Measurements from ENCODE around the gene ST6GAL2.

The ST6GAL2 gene

DNA sequence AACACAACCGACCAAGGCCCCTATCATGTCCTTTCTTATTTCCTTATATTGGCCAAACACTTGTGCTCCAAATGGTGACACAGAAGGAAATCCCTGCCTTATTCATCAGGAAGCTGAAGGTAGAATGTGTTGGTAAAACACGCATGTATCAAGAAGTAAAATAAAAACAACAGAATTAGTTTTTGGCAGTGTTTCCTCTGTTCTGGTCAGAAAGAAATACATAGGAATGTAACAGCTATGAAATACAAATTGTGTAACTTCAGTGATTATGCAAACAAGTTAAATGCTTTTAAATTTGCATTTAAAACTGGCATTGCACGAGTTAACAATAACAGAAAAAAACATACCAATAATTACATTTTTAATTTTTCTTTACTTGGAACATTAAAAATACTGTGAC lies 19.3 kb downstream of the ST6GAL2 start:
- DNase-seq: no peak
- no peak overlapping the region for H3K4me3 ChIP-seq (ENCODE audit: insufficient read depth, low read depth, low read length, poor library complexity, severe bottlenecking)
- no peaks in the 10 kb centered on the region for H3K36me3 ChIP-seq (ENCODE audit: control insufficient read depth, insufficient read depth, low read length)
- H3K27ac ChIP-seq (ENCODE audit: insufficient read depth, low read length, poor library complexity, severe bottlenecking): no peak overlapping the region
- no peaks in the 10 kb centered on the region for H3K9me3 ChIP-seq (ENCODE audit: control insufficient read depth, low read length)
- H3K4me1 ChIP-seq (ENCODE audit: control insufficient read depth, insufficient read depth, low read length, poor library complexity, severe bottlenecking): no peaks in the 10 kb centered on the region
- H3K27me3 ChIP-seq (replicated peaks; ENCODE audit: control insufficient read depth, insufficient read depth, low read length, poor library complexity, severe bottlenecking): no peaks in the 10 kb centered on the region

DNA sequence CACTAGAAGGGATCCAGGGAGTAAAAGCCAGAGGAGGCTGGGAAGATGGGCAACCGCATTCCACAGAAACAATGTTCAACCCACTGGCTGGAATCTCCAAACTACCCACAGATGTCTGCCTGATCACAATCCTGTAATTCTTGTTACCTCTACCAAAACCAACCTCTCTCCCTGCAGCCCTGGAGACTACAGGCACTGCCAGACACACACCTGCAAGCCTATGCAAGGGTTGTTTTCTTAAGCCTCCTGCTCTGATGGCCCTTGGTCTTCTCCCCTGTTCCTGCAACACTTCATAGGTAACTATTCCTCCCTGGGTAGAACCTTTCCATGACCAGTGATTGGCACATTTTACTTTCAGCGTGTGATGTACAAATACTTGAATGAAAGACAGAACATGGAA lies 21.9 kb downstream of the ST6GAL2 start:
- no peaks in the 10 kb centered on the region for H3K4me1 ChIP-seq (ENCODE audit: control insufficient read depth, insufficient read depth, low read length, poor library complexity, severe bottlenecking)
- H3K4me3 ChIP-seq (ENCODE audit: insufficient read depth, low read depth, low read length, poor library complexity, severe bottlenecking): no peak overlapping the region
- DNase-seq: no peak
- H3K36me3 ChIP-seq (ENCODE audit: control insufficient read depth, insufficient read depth, low read length): no peaks in the 10 kb centered on the region
- H3K27ac ChIP-seq (ENCODE audit: insufficient read depth, low read length, poor library complexity, severe bottlenecking): no peak overlapping the region
- no peaks in the 10 kb centered on the region for H3K9me3 ChIP-seq (ENCODE audit: control insufficient read depth, low read length)
- H3K27me3 ChIP-seq (replicated peaks; ENCODE audit: control insufficient read depth, insufficient read depth, low read length, poor library complexity, severe bottlenecking): no peaks in the 10 kb centered on the region

DNA sequence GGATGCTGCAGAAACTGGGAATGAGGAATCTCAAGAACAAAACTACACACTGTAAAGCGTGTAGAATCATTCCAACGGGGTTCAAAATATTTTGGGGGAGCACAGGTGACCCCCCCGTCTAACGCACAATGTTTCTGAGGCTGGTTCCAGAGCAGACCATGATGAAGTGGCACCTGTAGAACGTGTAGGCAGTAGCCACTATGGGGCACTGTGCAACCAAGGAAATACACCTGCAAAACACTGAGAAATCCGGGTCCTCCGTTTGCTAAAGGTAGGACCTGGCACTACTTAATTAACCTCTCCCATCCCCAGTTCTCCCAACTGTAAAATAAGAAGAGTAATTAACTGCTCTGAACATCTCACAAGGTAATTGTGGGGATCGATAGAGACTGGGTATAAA lies 22.6 kb downstream of the ST6GAL2 start:
- Histone ChIP-seq H3K27ac (ENCODE audit: insufficient read depth, low read length, poor library complexity, severe bottlenecking) (no peak overlapping the region), H3K36me3 (ENCODE audit: control insufficient read depth, insufficient read depth, low read length) (no peaks in the 10 kb centered on the region), H3K27me3 (replicated peaks; ENCODE audit: control insufficient read depth, insufficient read depth, low read length, poor library complexity, severe bottlenecking) (no peaks in the 10 kb centered on the region), H3K4me3 (ENCODE audit: insufficient read depth, low read depth, low read length, poor library complexity, severe bottlenecking) (no peak overlapping the region), H3K9me3 (ENCODE audit: control insufficient read depth, low read length) (no peaks in the 10 kb centered on the region), H3K4me1 (ENCODE audit: control insufficient read depth, insufficient read depth, low read length, poor library complexity, severe bottlenecking) (no peaks in the 10 kb centered on the region)
- no peak for DNase-seq

DNA sequence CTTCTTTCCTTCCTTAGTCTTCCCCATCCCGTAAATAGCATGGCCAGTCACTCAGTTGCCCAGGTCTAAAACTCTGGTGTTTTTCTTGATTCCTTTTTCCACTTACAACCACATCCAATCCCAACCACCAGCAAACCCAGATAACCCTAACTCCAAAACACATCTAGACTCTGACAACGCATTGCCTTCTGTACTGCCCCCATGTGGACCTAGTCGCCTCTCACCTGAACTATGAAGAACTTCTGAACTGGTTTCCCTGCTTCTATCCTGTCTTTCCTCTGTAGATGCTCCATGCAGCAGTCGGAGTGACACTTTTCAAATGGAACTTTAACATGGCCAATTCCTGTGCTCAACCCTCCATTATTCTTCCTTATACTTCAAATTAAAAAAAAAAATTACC lies 26.5 kb downstream of the ST6GAL2 start:
- no peak for DNase-seq
- Histone ChIP-seq H3K4me1 (ENCODE audit: control insufficient read depth, insufficient read depth, low read length, poor library complexity, severe bottlenecking) (no peaks in the 10 kb centered on the region), H3K36me3 (ENCODE audit: control insufficient read depth, insufficient read depth, low read length) (no peaks in the 10 kb centered on the region), H3K9me3 (ENCODE audit: control insufficient read depth, low read length) (no peaks in the 10 kb centered on the region), H3K27me3 (replicated peaks; ENCODE audit: control insufficient read depth, insufficient read depth, low read length, poor library complexity, severe bottlenecking) (no peaks in the 10 kb centered on the region), H3K27ac (ENCODE audit: insufficient read depth, low read length, poor library complexity, severe bottlenecking) (no peak overlapping the region), H3K4me3 (ENCODE audit: insufficient read depth, low read depth, low read length, poor library complexity, severe bottlenecking) (no peak overlapping the region)

DNA sequence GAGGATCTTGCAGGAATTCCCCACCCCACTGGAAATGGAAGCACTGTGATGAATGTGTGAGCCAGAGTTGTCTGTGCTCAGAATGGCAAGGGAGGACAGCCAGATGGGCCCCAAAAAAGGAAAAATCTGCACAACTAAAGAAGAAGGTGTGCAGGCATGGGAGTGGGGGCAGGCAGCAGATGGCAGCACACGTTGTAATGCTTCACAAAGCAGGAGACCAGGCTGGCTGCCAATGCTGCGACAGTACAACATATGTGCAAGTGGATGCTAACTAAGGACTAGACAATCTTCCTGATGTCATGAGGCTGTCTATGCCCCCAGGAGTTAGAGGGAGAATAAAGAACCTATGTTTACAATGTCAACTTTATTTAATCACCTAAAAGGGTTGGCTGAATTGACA lies 27.2 kb downstream of the ST6GAL2 start:
- H3K27me3 ChIP-seq (replicated peaks; ENCODE audit: control insufficient read depth, insufficient read depth, low read length, poor library complexity, severe bottlenecking): no peaks in the 10 kb centered on the region
- no peak for DNase-seq
- no peaks in the 10 kb centered on the region for H3K9me3 ChIP-seq (ENCODE audit: control insufficient read depth, low read length)
- no peaks in the 10 kb centered on the region for H3K36me3 ChIP-seq (ENCODE audit: control insufficient read depth, insufficient read depth, low read length)
- H3K27ac ChIP-seq (ENCODE audit: insufficient read depth, low read length, poor library complexity, severe bottlenecking): no peak overlapping the region
- H3K4me1 ChIP-seq (ENCODE audit: control insufficient read depth, insufficient read depth, low read length, poor library complexity, severe bottlenecking): no peaks in the 10 kb centered on the region
- H3K4me3 ChIP-seq (ENCODE audit: insufficient read depth, low read depth, low read length, poor library complexity, severe bottlenecking): no peak overlapping the region

DNA sequence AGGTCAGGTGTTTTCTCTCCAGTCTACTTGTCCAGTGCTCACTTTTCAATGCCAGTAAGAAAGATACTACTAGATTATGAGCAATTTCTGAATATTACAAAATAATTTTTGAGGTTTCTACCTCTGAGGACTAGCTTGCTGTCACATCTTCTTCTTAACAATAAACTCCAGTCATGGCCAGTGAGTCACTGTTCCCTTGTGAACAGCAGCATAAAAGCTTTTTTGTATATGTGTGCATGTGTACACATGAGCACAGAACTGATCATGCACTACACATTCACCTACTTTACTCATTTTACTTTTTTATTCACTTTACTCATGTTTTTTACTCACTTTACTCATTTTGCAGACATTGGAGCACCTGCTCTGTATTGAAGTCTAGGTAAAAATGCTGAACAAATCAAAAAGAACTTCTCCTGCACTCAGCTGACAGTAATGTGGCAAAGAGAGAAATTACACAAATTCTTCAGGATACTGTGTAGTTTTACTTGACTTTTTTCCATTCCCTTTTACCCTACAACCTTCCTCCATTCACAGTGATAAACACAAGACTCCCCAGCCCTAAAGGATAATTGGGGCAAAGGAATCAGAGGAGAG lies 28.0 kb downstream of the ST6GAL2 start:
- Histone ChIP-seq H3K4me3 (ENCODE audit: insufficient read depth, low read depth, low read length, poor library complexity, severe bottlenecking) (no peak overlapping the region), H3K27ac (ENCODE audit: insufficient read depth, low read length, poor library complexity, severe bottlenecking) (no peak overlapping the region), H3K36me3 (ENCODE audit: control insufficient read depth, insufficient read depth, low read length) (no peaks in the 10 kb centered on the region), H3K27me3 (replicated peaks; ENCODE audit: control insufficient read depth, insufficient read depth, low read length, poor library complexity, severe bottlenecking) (no peaks in the 10 kb centered on the region), H3K4me1 (ENCODE audit: control insufficient read depth, insufficient read depth, low read length, poor library complexity, severe bottlenecking) (no peaks in the 10 kb centered on the region), H3K9me3 (ENCODE audit: control insufficient read depth, low read length) (no peaks in the 10 kb centered on the region)
- DNase-seq: no peak

DNA sequence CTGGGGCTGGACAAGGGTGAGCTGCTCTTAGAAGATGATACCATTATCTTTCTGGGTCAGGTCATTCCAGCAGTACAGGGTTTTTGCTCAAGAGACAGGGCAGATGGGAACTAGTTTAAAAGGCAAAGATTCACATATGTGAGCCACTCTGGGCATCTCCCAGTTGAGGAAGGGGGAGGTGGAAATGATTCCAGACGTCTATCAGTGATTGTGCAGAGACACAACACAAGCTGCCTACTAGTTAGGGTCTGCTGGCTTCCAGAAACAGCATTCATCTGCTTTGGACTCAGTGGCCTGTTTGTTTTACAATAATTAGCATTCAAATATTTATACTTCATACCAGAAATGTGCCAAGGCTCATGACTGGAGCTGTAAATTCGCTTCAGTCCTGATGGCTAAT lies 32.3 kb downstream of the ST6GAL2 start:
- no peak overlapping the region for H3K4me3 ChIP-seq (ENCODE audit: insufficient read depth, low read depth, low read length, poor library complexity, severe bottlenecking)
- H3K27me3 ChIP-seq (replicated peaks; ENCODE audit: control insufficient read depth, insufficient read depth, low read length, poor library complexity, severe bottlenecking): no peaks in the 10 kb centered on the region
- no peaks in the 10 kb centered on the region for H3K9me3 ChIP-seq (ENCODE audit: control insufficient read depth, low read length)
- H3K36me3 ChIP-seq (ENCODE audit: control insufficient read depth, insufficient read depth, low read length): no peaks in the 10 kb centered on the region
- H3K4me1 ChIP-seq (ENCODE audit: control insufficient read depth, insufficient read depth, low read length, poor library complexity, severe bottlenecking): no peaks in the 10 kb centered on the region
- no peak for DNase-seq
- H3K27ac ChIP-seq (ENCODE audit: insufficient read depth, low read length, poor library complexity, severe bottlenecking): no peak overlapping the region

DNA sequence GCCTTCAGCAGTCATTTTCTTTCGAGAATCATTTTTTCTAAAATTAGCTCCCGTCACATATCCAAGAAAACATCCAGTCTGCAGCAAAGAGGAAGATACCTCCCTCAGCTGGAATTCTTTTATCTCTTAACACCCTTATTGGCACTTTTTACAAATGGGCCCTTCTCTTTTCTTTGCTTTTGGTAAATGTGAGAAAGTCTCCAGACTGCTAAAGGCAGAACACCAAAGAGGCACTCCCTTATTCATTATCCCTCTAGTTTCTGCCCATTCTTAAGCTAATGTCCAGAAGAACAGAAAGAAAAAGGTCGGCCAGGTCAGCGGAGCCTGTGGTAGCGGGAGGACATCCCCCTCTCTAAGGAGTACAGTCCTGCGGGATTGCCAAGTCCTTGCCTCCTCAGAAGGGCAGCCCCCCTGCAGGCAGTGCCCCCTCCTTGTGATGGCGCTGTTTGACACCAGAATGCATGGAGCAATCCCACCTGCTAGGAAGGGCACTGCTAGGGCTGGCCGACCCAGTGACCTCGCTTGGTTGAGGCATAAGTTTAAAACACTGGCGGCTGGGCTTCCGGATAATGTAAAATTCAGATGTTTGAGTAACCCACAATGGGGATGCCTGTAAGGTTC lies 34.0 kb downstream of the ST6GAL2 start:
- H3K9me3 ChIP-seq (ENCODE audit: control insufficient read depth, low read length): no peaks in the 10 kb centered on the region
- H3K4me1 ChIP-seq (ENCODE audit: control insufficient read depth, insufficient read depth, low read length, poor library complexity, severe bottlenecking): no peaks in the 10 kb centered on the region
- no peak for DNase-seq
- no peak overlapping the region for H3K4me3 ChIP-seq (ENCODE audit: insufficient read depth, low read depth, low read length, poor library complexity, severe bottlenecking)
- no peak overlapping the region for H3K27ac ChIP-seq (ENCODE audit: insufficient read depth, low read length, poor library complexity, severe bottlenecking)
- no peaks in the 10 kb centered on the region for H3K27me3 ChIP-seq (replicated peaks; ENCODE audit: control insufficient read depth, insufficient read depth, low read length, poor library complexity, severe bottlenecking)
- no peaks in the 10 kb centered on the region for H3K36me3 ChIP-seq (ENCODE audit: control insufficient read depth, insufficient read depth, low read length)

DNA sequence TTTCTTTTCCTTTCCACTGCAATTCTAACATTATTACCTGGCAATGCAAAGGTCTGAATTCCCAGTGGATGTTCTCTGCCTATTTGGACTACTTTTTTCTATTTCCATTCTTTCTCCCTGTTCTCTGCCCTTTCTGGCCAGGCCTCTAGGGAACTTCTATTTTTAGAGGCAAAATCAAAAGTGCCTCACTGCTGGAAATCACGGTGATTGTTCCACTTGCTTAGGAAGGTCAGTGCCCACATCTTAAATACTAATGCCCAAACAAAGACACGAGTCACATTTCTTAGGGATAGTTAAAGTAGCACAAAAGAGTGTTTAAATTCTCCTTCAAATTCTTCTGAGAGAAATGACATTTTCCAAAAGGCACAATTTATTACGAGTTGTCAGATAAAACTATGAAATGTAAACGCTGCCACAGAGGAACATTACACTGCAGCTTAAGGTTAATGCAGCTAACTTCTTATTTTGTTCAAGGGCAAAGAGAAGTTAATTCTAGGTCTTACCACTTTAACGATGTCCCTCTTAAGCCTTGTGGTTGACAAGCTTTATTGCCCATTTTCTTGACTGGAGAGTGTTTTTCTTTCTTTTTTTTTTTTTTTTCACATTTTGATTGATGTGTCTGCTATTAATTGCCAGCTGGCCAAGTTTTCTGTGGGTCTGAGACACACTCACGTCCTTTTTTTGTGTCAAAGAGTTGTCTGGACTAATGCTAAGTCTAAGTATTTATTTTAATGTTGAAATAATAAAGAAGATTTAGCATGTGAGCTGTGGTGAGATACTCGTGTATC lies 34.7 kb downstream of the ST6GAL2 start:
- no peaks in the 10 kb centered on the region for H3K4me1 ChIP-seq (ENCODE audit: control insufficient read depth, insufficient read depth, low read length, poor library complexity, severe bottlenecking)
- no peaks in the 10 kb centered on the region for H3K9me3 ChIP-seq (ENCODE audit: control insufficient read depth, low read length)
- no peak overlapping the region for H3K27ac ChIP-seq (ENCODE audit: insufficient read depth, low read length, poor library complexity, severe bottlenecking)
- no peaks in the 10 kb centered on the region for H3K36me3 ChIP-seq (ENCODE audit: control insufficient read depth, insufficient read depth, low read length)
- H3K4me3 ChIP-seq (ENCODE audit: insufficient read depth, low read depth, low read length, poor library complexity, severe bottlenecking): no peak overlapping the region
- no peaks in the 10 kb centered on the region for H3K27me3 ChIP-seq (replicated peaks; ENCODE audit: control insufficient read depth, insufficient read depth, low read length, poor library complexity, severe bottlenecking)
- no peak for DNase-seq

DNA sequence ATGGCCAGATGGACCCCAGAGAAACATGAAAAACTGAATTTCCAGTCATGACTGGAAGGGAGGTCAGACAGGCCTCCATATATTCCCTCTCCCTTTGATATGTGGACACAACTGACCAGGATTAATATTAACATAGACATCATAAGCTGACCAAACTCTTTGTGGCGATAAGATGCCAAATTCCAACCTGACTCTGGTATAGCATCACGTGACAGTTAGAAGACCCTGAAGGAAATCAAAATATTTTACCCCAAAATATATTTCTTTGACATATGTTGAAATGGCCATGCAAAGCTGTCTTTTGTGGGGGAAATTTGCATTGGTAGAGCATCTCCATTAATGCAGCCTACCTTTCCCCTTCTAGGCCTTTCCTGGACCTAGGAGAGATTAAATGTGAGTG lies 36.7 kb downstream of the ST6GAL2 start:
- Histone ChIP-seq H3K4me1 (ENCODE audit: control insufficient read depth, insufficient read depth, low read length, poor library complexity, severe bottlenecking) (no peaks in the 10 kb centered on the region), H3K9me3 (ENCODE audit: control insufficient read depth, low read length) (no peaks in the 10 kb centered on the region), H3K27ac (ENCODE audit: insufficient read depth, low read length, poor library complexity, severe bottlenecking) (no peak overlapping the region), H3K27me3 (replicated peaks; ENCODE audit: control insufficient read depth, insufficient read depth, low read length, poor library complexity, severe bottlenecking) (no peaks in the 10 kb centered on the region), H3K36me3 (ENCODE audit: control insufficient read depth, insufficient read depth, low read length) (no peaks in the 10 kb centered on the region), H3K4me3 (ENCODE audit: insufficient read depth, low read depth, low read length, poor library complexity, severe bottlenecking) (no peak overlapping the region)
- no peak for DNase-seq
